Epithelial cell of prostate (primary cell): ENCODE data around the gene LGALS7.
"Not testable (repeated sequence)": the region's sequence is repeated elsewhere in the genome, so short reads cannot be mapped to it uniquely, and the experiment has no call there.

Source experiments
- DNase-seq: peaks from one replicate; pipeline ENCODE4 v3.0.0-alpha.2; 2011; ENCODE audit warnings: low read depth, low spot score
- H3K27ac ChIP-seq: fragments of 450-650 bp; 2 replicates; pipeline ENCODE4 v1.5.1; 2017; ENCODE audit warnings: mild to moderate bottlenecking

LGALS7 gene

DNA sequence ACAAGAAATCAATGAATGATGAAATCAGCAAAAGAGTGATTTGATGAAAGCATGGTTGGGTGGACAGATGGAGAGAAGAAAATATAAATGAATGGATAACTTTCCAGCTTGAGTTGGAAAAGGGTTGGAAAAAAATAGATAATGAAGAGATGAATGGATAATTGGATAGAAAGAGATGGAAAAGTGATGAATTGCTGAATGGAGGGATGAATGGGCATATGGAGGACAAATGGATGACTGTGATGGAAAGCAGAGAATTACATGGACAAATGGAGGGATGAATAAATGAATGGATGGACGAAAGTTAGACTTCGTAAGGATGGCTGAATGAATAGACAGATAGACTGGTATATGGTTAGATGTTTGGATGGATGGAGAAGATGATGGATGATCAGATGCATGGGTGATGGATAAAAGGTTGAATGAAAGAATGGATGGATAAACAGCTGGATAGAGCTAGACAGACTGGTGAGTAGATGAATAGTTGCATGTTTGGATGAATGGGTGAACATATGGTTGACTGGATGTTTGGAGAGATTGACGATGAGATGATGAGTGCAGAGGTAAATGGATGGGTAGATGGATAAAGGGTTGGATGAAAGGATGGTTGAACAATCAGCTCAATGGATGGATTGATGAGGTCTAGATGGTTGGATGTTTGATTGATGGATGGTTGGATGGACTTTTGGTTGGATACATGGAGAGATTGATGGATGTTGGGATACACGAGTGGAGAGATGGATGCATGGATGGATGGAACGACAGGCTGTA lies 27.4 kb upstream of the LGALS7 start:
- DNase-seq = no peak
- H3K27ac ChIP-seq = peak overlapping the region; percentile 96

DNA sequence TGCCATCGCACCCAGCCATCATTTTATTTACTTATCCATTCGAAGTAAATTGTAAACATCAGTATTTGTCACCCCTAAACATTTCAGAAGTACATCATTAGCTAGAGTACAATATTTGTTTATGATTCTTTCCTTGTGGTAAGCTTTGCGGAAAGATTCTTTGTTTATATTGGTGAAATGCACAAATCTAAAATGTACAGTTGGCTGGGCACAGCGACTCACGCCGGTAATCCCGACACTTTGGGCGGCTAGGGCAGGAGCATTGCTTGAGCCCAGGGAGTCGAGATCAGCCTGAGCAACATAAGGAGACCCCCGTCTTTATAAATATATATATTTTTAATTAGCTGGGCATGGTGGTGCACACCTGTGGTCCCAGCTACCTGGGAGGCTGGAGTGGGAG lies 25.8 kb upstream of the LGALS7 start:
- no peak for DNase-seq

DNA sequence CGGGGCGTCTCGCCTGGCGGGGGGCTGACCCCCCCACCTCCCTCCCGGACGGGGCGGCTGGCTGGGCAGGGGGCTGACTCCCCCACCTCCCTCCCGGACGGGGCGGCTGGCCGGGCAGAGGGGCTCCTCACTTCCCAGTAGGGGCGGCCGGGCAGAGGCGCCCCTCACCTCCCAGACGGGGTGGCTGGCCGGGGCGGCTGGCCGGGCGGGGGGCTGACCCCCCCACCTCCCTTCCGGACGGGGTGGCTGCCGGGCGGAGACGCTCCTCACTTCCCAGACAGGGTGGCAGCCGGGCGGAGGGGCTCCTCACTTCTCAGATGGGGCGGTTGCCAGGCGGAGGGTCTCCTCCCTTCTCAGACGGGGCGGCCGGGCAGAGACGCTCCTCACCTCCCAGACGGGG lies 24.5 kb upstream of the LGALS7 start:
- H3K27ac ChIP-seq, DNase-seq: not testable (repeated sequence)

More for the DNA sequence above, 25.8 kb upstream of the LGALS7 start:
- peak overlapping the region; percentile 96 for H3K27ac ChIP-seq

DNA sequence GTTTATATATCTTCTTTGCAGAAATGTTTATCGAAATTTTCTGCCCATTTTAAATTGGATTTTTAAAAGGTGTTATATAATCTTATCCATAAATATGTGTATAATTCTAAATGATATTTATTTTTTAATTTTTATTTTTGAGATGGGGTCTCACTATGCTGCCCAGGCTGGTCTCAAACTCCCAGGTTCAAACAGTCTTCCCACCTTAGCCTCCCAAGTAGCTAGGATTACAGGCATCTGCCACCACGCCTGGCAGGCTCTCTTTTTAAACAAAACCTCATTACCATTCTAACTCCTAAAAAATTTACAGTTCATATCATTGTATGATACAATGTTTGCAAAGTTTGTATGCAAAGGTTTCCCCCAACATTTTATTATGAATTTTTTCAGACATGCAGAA lies 22.8 kb upstream of the LGALS7 start:
- no peak for DNase-seq
- H3K27ac ChIP-seq = no peak overlapping the region

DNA sequence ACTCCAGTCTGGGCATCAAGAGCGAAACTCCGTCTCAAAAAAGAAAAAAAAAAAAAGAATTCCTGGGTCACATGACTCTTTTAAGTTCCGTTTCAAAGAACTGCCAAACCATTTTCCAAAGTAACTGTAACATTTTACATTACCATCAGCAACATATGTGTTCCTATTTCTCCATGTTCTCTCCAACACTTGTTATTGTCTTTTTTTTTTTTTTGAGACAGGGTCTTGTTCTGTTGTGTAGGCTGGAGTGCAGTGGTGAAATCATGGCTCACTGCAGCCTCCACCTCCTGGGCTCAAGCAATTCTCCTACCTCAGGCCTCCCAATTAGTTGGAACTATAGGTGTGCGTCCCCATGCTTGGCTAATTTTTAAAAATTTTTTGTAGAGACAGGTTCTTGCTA lies 22.2 kb upstream of the LGALS7 start:
- no peak overlapping the region for H3K27ac ChIP-seq
- no peak for DNase-seq

DNA sequence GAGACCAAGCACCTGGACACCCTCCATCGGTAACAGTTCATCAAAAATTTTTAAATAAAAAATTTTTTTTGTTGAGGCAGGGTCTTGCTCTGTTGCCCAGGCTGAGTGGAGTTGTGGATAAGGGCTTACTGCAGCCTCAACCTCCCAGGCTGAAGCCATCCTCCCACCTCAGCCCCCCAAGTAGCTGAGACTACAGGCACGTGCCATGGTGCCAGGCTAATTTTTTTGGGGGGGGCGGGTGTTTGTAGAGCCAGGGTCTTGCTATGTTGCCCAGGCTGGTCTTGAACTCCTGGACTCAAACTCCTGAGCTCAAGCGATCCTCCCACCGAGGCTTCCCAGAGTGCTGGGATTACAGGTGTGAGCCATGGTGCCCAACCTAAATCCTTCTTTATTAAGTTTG lies 20.4 kb upstream of the LGALS7 start:
- peak overlapping the region; percentile 97 for H3K27ac ChIP-seq
- no peak for DNase-seq

DNA sequence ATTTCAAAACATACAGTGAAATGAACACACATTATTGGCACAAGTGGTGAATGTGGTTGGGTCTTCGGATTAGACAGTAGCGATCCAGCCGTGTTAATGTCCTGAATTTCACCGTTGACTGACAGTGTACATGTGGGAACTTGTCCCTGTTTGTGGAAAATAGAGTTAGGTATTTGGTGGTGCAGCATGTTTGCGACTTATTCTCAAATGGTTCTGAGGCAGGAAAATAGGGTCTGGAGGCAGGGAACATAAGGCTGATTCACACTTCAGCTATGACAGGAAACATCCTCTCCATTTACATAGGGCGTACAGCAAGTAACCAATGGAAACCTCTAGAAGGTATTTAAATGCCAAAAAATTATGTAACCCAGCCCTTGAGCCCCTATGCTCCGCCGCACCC lies 19.9 kb upstream of the LGALS7 start:
- H3K27ac ChIP-seq = peak overlapping the region; percentile 97
- DNase-seq = peak; percentile 51

DNA sequence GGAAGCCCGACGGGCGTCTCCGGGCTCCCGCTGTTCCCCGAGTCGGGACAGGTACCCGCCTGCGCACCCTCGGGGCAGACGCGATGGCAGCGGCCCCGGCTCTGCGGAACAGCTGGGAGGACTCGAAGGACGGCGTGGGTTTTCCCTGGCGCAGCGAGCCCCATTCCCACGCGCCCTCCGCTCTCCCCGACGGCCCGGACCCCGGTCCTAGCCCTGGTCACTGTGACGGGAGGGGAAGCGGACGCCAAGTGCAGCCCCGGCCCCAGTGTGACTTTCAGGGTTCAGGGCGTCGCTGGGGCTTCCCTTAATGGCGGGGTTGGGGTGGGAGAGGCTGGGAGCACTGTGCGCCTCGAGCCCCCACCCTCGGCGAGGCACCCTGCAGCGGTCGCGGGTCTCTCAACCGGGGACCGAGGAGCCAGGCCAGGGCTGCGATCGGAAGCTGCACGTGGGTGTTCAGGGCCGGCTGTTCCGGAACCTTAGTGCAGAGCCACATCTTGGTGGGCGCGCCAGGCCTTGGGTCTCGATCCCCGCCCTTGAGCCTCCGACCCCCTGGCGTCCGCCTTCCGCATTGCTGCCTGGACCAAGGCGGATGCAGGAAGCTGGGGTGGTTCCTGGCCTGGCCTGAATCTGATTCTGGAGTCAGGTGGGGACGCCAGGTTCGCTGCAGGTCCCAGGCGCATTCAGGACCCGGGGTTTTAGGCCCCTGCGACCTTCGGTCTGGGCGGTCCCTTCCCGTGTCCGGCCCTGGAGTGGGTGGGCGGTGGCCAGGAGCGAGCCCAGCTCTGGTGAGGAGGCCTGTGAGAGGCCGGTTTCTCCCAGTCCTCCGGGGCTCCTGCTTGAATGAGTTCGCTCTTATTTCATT lies 19.2 kb upstream of the LGALS7 start:
- H3K27ac ChIP-seq = peak overlapping the region; percentile 97
- DNase-seq = no peak

DNA sequence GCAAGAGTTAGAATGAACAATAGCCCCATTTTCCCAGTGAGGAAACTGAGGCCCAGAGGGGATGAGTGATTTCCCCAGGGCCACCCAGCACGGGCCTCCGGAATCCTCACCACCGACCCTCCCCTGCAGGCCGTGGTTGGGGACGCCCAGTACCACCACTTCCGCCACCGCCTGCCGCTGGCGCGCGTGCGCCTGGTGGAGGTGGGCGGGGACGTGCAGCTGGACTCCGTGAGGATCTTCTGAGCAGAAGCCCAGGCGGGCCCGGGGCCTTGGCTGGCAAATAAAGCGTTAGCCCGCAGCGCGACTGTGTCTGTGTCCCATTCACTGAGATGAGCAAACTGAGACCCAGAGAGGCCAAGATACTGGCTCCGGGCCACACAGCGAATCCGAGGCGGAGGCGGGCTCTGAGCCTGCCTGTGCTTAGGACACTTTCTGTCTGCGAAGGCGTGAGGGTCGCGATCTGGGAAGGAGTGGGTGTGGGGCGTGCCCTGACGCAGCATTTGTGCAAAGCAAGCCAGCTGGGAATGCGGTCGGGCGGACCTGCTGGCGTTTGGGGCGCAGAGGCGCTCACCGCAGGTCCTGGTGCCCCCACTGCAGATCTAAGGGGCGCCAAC lies 18.2 kb upstream of the LGALS7 start:
- H3K27ac ChIP-seq = not testable (repeated sequence)

DNA sequence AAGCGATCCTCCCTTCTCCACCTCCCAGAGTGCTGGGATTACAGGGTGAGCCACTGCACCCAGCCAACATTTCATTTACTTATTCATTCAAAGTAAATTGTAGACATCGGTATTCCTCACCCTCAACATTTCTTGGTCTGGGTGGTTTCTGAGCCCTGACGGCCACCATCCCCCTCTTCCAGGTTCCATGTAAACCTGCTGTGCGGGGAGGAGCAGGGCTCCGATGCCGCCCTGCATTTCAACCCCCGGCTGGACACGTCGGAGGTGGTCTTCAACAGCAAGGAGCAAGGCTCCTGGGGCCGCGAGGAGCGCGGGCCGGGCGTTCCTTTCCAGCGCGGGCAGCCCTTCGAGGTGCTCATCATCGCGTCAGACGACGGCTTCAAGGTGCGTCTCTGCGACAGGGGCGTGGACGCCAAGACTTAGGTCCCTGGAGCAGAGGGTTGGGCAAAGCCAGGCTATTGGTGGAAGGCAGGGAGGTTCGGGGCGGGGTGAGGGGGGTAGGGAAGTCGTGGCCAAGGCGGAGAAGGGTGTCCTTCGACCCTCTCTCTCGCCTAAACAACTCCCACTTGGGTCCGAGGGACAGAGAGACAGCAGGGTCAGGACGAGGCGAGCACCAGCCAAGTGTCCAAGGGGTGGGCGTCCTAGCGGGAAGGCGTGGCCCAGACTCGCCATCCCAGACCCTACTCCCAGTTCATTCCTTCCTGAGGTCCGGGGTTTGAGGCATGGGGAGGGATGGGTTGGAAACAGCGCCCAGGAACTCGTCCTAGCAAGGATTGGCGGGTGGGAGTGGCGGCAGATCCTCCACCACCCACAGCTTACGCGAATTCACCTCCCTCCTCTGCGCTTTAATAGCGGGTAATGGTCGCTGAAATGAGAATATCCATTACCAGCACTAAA lies 17.4 kb upstream of the LGALS7 start:
- not testable (repeated sequence) for DNase-seq

More for the DNA sequence above, 18.2 kb upstream of the LGALS7 start:
- DNase-seq = not testable (repeated sequence)

DNA sequence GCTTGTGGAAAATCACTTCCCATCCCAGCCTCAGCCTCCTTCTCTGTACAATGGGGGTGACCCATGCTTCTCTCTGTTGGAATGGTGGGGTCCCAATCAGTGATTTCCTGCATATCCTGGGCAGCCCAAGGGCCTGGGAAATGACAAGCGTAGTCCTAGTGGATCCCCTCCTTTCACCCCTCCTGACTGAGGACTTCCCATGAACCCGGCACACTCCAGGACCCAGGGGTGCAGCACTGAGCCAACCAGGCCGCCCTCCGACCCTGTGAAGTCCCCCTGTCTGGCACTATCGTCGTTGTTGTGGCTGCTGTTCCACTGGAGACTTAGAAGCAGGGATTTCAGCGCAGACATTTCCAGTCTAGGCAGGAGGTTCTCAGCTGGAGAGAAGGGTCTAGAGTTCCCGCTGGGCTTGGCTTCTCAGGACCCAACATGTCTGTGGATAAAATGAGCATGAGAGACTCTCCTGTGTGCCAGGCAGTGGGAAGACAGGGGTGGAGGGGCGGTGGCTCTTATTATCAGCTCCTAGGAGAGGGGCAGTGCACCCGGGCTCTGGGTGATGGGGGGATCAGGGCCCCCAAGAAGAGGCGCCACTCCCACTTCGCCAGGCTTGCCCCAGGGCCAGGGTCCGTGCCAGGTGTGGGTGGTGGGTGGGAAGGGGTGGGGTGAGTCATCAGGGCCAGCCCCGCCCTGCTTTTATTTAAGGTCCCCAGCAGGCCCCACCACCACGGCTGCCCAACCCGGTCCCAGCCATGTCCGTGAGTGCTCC lies 15.3 kb upstream of the LGALS7 start, which contains the start of gene LGALS7B:
Gene LGALS7B, plus strand, starts transcription at position 723 of the 766 bp plus-strand sequence. Its CDS starts 27 bp downstream, at position 750.
- DNase-seq = no peak
- H3K27ac ChIP-seq = peak within 1 kb of the TSS; percentile 26

More for the DNA sequence above, 17.4 kb upstream of the LGALS7 start:
- not testable (repeated sequence) for H3K27ac ChIP-seq

DNA sequence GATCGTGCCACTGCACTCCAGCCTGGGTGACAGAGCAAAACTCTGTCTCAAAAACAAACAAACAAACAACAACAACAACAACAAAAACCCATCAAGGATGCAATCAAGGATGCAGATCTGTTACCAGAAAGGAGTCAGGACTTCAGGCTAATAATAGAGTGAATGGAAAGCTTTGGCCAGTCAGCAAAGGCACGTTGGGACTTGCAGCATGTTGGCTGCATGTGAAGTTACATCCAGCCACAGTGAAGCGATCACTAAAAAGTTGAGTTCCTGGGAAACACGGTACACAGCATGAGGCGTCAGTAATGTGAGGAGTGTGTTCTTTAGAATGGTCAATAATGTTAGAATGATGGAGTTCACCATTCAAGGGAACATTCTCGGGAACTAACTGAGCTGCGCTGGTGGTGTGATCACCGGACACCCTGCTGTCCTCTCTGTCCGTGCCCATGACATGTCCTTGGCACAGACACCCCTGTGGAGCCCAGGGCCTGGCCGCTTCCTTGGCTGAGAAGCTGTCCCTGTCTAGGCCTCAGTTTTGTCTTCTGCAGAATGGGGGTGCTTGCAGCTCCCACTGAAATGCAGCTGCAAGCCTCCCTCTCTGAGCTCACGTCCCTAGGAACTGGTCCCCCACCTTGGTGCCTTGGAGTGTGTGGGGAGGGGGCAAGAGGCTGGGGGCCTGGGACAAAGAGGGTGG lies 13.4 kb upstream of the LGALS7 start:
- H3K27ac ChIP-seq = peak overlapping the region; percentile 22
- peak; percentile 27 for DNase-seq

DNA sequence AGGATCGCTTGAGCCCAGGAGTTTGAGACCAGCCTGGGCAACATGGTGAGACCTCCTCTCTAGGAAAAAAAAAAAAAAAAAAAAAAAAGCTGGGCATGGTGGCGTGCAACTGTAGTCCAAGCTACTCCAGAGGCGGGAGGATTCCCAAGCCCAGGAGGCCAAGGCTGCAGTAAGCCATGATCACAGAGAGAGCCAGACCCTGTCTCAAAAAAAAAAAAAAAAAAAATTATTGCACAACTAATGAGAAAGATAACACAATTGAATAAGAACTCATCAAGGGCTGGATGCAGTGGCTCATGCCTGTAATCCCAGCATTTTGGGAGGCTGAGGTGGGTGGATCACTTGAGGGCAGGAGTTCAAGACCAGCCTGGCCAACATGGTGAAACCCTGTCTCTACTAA lies 12.7 kb upstream of the LGALS7 start:
- H3K27ac ChIP-seq, DNase-seq: not testable (repeated sequence)

DNA sequence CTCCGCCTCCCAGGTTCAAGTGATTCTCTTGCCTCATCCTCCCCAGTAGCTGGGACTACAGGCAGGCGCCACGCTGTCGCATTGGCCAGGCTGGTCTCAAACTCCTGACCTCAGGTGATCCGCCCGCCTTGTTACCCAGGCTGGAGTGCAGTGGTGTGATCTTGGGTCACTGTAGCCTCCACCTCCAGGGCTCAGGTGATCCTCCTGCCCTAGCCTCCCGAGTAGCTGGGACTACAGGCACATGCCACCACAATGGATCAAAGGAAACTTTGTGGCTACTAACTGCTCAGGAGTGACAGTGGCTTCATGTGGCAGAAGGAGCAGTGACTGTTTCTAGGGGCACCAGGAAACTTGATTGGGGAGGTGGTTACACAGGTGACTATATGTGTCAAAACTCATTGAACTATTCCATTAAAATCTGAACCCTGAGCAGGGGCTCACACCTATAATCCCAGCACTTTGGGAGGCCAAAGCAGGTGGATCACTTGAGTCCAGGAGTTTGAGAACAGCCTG lies 11.9 kb upstream of the LGALS7 start:
- H3K27ac ChIP-seq = no peak overlapping the region
- no peak for DNase-seq

DNA sequence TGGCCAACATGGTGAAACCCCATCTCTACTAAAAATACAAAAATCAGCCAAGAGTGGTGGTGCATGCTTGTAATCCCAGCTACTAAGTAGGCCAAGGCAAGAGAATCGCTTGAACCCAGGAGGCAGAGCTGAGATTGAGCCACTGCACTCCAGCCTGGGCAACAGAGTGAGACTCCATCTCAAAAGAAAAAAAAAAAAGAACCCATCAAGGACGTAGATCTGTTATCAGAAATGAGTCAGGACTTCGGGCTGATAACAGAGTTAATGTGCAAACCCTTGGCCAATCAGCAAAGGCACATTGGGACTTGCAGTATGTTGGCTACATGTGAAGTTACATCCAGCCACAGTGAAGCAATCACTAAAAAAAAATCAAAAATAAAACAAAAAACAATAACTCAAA lies 10.9 kb upstream of the LGALS7 start:
- no peak overlapping the region for H3K27ac ChIP-seq
- no peak for DNase-seq

DNA sequence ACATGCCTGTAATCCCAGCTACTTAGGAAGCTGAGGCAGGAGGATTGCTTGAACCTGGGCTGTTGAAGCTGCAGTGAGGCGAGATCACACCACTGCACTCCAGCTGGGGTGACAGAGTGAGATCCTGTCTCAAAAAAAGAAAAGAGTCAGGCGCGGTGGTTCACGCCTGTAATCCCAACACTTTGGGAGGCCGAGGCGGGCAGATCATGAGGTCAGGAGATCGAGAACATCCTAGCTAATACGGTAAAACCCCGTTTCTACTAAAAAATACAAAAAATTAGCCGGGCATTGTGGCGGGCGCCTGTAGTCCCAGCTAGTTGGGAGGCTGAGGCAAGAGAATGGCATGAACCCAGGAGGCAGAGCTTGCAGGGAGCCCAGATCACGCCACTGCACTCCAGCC lies 8.9 kb upstream of the LGALS7 start:
- not testable (repeated sequence) for DNase-seq, H3K27ac ChIP-seq

DNA sequence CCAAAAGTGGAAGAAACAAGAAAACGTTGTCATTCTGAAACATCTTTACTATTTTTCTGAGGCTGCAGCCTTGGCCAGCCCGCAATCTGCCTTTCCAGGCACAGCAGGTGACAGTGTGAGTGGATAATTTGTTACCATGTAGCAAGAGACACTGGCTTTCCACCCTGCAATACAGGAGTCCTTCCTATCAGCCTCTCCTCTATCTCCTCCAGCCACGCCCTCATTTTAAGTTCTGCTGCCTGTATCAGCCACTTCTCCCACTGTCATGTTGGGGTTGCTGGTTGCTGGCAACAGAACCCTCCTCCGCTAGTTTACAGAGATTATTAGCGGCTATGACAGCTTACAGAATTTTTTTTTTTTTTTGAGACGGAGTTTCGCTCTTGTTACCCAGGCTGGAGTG lies 7.7 kb upstream of the LGALS7 start:
- no peak overlapping the region for H3K27ac ChIP-seq
- no peak for DNase-seq

DNA sequence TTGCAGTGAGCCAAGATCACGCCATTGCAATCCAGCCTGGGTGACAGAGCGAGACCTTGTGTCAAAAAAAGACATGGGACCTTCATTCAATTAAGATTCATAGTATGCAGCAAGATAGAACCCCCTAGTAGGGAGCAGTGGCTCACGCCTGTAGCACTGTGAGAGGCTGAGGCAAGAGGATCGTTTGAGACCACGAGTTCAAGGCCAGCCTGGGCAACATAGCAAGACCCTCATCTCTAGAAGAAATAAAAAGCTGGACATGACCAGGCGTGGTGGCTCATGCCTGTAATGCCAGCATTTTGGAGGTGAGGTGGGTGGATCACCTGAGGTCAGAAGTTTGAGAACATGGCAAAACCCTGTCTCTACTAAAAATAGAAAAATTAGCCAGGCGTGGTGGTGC lies 7.1 kb upstream of the LGALS7 start:
- no peak for DNase-seq
- no peak overlapping the region for H3K27ac ChIP-seq
